GM18870 (cell line): Measurements from ENCODE around the gene CFAP119.

ENCODE experiments used
- ATAC-seq: cut with Tn5 transposase; IDR thresholded peaks from one replicate; pipeline ENCODE4 v1.9.1; 2021; ENCODE audit warnings: moderate library complexity; ENCODE audit not compliant: unreplicated experiment

The CFAP119 gene

DNA sequence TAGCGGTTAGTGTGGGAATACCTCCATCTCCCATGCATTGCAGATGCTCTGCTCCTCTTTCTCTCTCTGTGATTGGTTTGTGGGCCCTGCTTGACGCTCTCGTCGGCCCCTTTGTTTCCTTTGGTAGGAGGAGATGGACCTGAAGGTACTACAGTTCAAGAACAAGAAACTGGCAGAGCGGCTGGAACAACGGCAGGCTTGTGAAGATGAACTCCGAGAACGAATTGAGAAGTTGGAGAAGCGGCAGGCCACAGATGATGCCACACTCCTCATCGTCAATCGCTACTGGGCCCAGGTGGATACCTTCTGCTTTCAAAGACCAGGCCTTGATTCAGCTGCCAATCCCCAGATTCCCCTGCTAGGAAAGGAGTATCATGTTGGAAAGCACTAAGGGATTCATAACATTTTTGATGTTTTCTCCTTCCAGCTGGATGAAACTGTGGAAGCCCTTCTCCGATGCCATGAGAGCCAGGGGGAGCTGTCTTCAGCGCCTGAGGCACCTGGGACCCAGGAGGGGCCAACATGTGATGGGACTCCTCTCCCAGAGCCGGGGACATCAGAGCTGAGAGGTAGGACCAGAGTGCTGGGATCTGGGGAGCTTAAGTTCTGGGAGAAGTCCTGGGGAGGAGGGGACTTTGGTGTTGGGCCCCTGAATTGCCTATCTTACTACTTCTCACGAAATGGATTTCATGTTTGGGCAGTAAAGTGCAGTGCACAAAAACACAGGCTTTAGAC lies 1.3 kb upstream of the CFAP119 start:
- ATAC-seq, result no peak

DNA sequence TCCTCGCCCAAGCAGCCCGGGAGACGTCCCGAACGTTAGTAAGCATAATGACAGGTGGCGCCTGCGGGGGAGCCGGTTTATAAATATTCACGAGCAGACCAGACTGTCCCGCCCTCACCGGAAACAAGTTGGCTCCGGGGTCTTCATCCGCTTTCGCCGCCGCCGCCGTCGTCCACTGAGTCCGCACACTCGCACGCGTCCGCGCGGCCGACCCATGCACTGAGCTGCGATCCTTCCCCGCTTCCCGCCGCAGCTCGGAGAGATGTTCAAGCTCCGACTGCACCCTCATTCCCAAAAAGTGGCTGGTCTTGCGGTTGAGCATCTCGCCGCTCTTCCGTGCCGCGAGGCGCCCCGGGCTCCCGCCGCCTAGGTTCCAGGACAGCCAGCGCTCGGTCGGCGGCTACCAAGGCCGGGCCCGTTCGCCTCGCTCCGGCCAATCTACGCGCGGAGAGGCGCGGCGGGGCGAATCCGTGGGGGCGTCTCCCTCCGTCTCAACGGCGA lies 385 bp downstream of the CFAP119 start:
- peak; percentile 3 for ATAC-seq

GRCh38 chr16:30760577-30761426 lies 1.1 kb downstream of the CFAP119 start:
- ATAC-seq, result no peak

- ATAC-seq, result no peak
These were observed 1.8 kb downstream of the CFAP119 start for GRCh38 chr16:30760001-30760559.

DNA sequence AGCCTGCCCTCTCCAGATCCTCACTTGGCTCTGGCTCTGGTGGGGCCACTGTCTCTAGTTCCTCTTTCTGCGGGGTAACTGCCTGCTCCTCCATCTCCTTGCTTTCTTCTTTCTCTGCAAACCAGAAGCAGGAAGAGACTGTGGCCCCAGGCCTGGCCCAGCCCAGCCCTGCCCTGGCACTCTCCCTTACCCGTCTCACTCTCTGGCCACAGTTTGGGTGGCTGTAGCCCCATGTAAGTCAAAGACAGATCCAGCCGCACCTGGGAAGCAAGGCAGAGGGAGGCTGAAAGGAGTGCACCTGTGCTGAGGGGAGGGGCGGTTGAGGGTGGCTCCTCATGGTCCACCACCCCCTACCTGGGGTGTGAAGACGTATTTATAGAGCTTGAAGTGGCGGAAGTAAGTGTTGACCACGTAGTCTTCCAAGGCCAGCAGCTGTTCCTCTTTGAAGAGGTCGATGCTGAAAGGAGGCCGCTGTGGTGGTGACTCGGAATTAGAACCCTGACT lies 2.8 kb downstream of the CFAP119 start:
- no peak for ATAC-seq

- ATAC-seq, result no peak
These were observed 4.5 kb downstream of the CFAP119 start for GRCh38 chr16:30757316-30757715.

- ATAC-seq, result no peak
These were observed 5.1 kb downstream of the CFAP119 start for GRCh38 chr16:30756781-30757100.

DNA sequence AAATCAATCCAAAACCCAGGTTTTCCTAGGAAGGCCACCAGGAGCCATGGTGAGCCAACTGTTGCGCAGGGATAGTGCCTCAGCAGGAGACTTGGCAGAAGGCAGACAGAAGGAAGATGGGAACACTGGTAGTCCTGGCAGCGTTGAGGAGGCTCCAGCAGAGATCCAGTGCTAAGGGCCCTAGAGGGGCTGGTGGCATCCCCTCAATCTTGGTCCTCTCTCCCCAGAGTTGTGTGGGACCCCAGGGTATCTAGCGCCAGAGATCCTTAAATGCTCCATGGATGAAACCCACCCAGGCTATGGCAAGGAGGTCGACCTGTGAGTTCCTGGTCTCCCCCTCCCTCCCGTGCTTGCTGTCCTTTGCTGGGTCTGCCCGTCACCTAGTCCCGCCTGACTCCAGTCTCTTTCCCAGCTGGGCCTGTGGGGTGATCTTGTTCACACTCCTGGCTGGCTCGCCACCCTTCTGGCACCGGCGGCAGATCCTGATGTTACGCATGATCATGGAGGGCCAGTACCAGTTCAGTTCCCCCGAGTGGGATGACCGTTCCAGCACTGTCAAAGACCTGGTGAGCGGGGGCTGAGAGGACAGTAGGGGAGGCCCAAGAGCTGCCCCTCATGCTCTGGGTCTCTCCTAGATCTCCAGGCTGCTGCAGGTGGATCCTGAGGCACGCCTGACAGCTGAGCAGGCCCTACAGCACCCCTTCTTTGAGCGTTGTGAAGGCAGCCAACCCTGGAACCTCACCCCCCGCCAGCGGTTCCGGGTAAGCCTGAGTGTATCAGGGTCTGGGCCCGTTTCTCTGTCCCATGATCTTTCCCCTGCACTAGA lies 5.7 kb downstream of the CFAP119 start:
- ATAC-seq, result no peak

GRCh38 chr16:30753596-30753995 lies 8.3 kb downstream of the CFAP119 start:
- ATAC-seq, result no peak

GRCh38 chr16:30750876-30751465 lies 10.9 kb downstream of the CFAP119 start:
- no peak for ATAC-seq

GRCh38 chr16:30750201-30750600 lies 11.7 kb downstream of the CFAP119 start:
- no peak for ATAC-seq

- no peak for ATAC-seq
These were observed 13.0 kb downstream of the CFAP119 start for GRCh38 chr16:30748634-30749445.

DNA sequence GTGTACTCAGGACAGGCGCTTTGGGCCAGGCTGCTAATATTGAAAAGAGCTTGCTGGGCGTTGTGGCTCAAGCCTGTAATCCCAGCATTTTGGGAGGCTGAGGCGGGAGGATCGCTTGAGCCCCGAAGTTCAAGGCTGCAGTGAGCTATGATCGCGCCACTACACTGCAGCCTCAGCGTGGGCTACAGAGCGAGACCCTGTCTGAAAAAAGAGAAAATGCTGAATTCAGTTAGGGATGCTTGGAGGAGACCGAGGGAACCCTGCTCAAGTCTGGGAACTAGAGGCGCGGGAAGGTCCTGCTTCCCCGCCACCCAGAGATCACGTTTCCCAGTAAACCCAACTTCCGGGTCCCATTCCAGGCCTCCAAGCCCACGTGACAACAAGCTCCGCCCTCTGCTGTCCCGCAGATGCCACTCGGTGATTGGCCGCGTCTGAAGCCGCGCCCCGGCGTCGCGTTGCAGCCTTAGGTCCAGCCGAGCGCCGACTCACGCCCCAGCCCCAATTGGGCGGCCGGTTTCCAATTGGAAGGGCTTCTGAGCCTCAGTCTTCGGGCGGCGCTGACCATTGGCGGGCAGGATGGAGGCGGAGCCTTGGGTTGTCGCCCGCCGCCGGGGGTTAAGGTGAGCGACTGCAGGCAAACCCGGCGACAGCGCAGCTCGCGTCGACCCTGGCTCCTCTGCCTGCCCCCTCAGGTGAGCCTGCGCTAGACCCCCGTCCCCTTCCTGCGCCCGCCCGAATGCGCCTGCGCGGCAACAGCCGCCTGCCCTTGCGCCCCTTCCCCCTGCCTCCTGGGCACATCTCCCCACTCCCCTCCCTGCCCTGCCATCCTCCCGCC lies 13.8 kb downstream of the CFAP119 start, which contains the start of gene PHKG2:
Gene PHKG2, plus strand, starts transcription at position 627 of the 835 bp plus-strand sequence. CDS start 396 bp downstream, outside the sequence.
- peak; percentile 82 for ATAC-seq

DNA sequence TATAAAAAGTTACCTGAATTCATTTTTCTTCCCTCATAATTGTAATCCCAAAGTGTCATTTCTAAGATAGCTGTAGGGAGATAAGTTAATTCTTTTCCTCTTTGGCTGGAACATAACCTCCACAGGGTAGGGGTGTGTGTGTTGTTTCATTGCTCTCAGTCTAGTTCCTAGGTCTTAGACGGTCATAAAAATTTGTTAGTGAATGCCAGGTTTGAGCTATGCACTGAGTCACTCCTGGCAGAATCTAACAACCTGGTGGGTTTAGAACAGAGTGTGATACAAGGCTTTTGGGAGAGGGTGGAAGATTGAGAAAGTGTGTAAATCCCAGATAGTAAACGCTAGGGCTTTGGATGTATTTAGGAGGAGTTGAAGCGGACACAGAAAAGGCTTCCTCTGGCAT lies 14.5 kb downstream of the CFAP119 start:
- no peak for ATAC-seq

DNA sequence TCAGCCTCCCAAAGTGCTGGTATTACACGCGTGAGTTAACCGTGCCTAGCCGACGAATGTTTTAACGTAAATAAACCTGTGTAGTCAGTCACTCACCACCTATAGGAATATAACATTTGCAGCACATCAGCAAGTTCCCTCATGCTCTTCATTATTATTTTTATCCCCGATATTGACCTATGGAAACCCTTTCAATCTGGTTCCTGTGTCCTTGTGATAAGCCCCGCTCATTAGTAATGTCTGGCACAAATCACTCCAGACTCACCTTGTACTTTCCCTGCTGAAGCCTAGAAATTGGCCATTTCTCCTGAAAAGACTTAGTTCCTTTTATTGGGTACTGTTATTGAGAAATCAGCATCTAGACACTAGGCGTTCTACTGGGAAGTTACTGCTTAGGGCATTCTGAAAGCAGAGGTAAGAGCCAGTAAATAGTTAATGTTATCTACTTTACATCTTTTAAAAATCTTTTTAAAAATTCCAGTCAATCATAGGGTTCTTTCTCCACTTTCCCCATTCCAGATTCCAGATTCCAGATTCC lies 15.2 kb downstream of the CFAP119 start:
- ATAC-seq, result no peak

GRCh38 chr16:30745082-30745481 lies 16.8 kb downstream of the CFAP119 start:
- ATAC-seq, result no peak

DNA sequence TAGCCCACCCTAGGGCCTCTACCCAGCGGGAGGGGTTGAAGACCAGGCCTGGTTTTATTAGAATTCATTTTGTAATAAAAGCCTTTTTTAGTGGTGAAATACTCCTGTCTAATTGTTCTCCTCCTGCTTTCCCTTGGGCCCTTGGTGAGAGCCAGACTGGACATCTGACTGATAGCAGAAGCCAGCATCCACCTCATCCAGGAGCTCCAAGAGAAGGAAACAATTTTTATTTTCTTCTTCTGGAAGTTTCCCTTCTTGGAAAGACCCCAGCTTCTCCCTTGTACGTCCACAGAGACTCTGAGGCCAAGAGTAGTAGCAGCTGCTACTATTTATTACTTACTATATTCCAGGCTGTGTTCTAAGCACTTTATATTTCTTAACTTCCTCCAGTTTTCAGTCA lies 17.7 kb downstream of the CFAP119 start:
- ATAC-seq, result no peak

- ATAC-seq, result no peak
These were observed 18.1 kb downstream of the CFAP119 start for GRCh38 chr16:30743716-30744115.
